22Rv1 (cell line): Measurements from ENCODE around the gene PPP1R14B.

Experiments used
- ZFX ChIP-seq: fragments of 450-650 bp; IDR thresholded peaks from 2 replicates; pipeline ENCODE4 v1.6.1; 2017; ENCODE audit warnings: antibody characterized with exemption, borderline replicate concordance
- TF ChIP-seq, protein P1 (sequence below): fragments of 450-650 bp; IDR thresholded peaks from 2 replicates; pipeline ENCODE4 v1.5.1; 2017; ENCODE audit warnings: mild to moderate bottlenecking

DNA sequence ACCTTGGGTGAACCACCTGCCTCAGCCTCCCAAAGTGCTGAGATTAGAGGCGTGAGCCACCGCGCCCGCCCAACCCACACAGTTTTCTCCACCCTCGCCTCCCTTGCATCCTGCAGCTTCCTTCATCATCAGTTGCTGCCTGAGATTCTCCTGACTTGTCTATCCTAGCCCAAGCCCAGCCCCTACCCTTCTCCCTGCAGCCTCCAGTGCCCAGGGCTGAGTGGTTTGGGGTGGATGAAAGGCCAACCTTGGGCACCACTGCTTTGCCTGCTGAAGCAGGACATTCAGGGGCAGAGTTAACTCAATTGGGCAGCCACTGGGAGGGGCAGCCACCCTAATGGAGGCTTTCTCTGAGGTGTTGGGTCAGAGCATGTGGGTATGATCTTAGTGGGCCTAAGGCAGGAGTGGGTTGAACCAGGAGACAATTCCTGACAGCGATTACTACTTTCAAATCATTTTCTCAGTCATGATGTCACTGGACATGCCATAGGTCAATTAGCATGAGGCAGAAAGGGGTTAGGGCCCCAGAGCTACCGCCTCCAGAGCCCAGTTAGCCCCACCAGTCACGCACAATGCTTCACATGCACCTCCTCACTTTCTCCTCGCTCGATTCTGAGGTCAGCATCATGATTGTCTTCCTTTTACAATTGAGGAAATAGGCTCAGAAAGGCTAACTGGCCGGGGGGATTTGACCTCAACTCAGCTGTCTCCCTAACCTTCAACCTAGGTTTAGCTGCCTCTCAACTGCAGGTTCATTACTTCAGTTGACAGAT, 6.9 kb downstream of the PPP1R14B start:
- TF ChIP-seq, protein P1, sequence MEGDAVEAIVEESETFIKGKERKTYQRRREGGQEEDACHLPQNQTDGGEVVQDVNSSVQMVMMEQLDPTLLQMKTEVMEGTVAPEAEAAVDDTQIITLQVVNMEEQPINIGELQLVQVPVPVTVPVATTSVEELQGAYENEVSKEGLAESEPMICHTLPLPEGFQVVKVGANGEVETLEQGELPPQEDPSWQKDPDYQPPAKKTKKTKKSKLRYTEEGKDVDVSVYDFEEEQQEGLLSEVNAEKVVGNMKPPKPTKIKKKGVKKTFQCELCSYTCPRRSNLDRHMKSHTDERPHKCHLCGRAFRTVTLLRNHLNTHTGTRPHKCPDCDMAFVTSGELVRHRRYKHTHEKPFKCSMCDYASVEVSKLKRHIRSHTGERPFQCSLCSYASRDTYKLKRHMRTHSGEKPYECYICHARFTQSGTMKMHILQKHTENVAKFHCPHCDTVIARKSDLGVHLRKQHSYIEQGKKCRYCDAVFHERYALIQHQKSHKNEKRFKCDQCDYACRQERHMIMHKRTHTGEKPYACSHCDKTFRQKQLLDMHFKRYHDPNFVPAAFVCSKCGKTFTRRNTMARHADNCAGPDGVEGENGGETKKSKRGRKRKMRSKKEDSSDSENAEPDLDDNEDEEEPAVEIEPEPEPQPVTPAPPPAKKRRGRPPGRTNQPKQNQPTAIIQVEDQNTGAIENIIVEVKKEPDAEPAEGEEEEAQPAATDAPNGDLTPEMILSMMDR, result no peak
- TF ChIP-seq ZFX, result no peak
